Measurements from ENCODE around the gene PGF. TPM values are rescaled to one million over a fixed set of nuclear protein-coding genes. Genes with fewer than 3 reads are reported as not detected.

Gene PGF
- polyA plus RNA-seq, 2 donors = 2.4 to 2.5 TPM

GRCh38 chr14:74915426-74915825 is 40.0 kb downstream of the PGF start:
- no peak overlapping the region for H3K27ac ChIP-seq (ENCODE audit: low read depth in 2 of 2, low read length in 1 of 2)
- H3K36me3 ChIP-seq (ENCODE audit: control insufficient read depth in 2 of 2, insufficient read depth in 2 of 2, low read length in 1 of 2) = peaks cover 0 to 1% of the 10 kb centered on the region in 2 donors
- H3K4me3 ChIP-seq (ENCODE audit: low read depth in 1 of 2, low read length in 2 of 2) = no peak overlapping the region
- H3K27me3 ChIP-seq (ENCODE audit: control insufficient read depth in 1 of 2, insufficient read depth in 2 of 2, low read length in 2 of 2) = no peaks in the 10 kb centered on the region
- peaks cover 10 to 44% of the 10 kb centered on the region in 2 donors for H3K4me1 ChIP-seq (ENCODE audit: control insufficient read depth in 2 of 2, insufficient read depth in 2 of 2, low read length in 1 of 2)
- 73 to 83% methylated on average over 4 of the region's 4 CpGs for WGBS, 2 donors
- H3K9me3 ChIP-seq (ENCODE audit: control insufficient read depth in 2 of 2, insufficient read depth in 1 of 2, low read depth in 1 of 2, low read length in 1 of 2) = no peaks in the 10 kb centered on the region

GRCh38 chr14:74913986-74914573 is 41.3 kb downstream of the PGF start:
- 28 to 45% methylated on average over 6 of the region's 6 CpGs for WGBS, 2 donors
- no peak overlapping the region for H3K4me3 ChIP-seq (ENCODE audit: low read depth in 1 of 2, low read length in 2 of 2)
- peaks cover 0 to 1% of the 10 kb centered on the region in 2 donors for H3K36me3 ChIP-seq (ENCODE audit: control insufficient read depth in 2 of 2, insufficient read depth in 2 of 2, low read length in 1 of 2)
- H3K27me3 ChIP-seq (ENCODE audit: control insufficient read depth in 1 of 2, insufficient read depth in 2 of 2, low read length in 2 of 2) = no peaks in the 10 kb centered on the region
- H3K9me3 ChIP-seq (ENCODE audit: control insufficient read depth in 2 of 2, insufficient read depth in 1 of 2, low read depth in 1 of 2, low read length in 1 of 2) = no peaks in the 10 kb centered on the region
- H3K4me1 ChIP-seq (ENCODE audit: control insufficient read depth in 2 of 2, insufficient read depth in 2 of 2, low read length in 1 of 2) = peaks cover 10 to 35% of the 10 kb centered on the region in 2 donors
- peak overlapping the region; percentile 26 to 46 for H3K27ac ChIP-seq (ENCODE audit: low read depth in 2 of 2, low read length in 1 of 2)

- no peak overlapping the region for H3K4me3 ChIP-seq (ENCODE audit: low read depth in 1 of 2, low read length in 2 of 2)
- H3K27ac ChIP-seq (ENCODE audit: low read depth in 2 of 2, low read length in 1 of 2) = no peak overlapping the region
- peaks cover 10 to 33% of the 10 kb centered on the region in 2 donors for H3K4me1 ChIP-seq (ENCODE audit: control insufficient read depth in 2 of 2, insufficient read depth in 2 of 2, low read length in 1 of 2)
- 65 to 70% methylated on average over 5 of the region's 5 CpGs for WGBS, 2 donors
- no peaks in the 10 kb centered on the region for H3K27me3 ChIP-seq (ENCODE audit: control insufficient read depth in 1 of 2, insufficient read depth in 2 of 2, low read length in 2 of 2)
- H3K9me3 ChIP-seq (ENCODE audit: control insufficient read depth in 2 of 2, insufficient read depth in 1 of 2, low read depth in 1 of 2, low read length in 1 of 2) = no peaks in the 10 kb centered on the region
- H3K36me3 ChIP-seq (ENCODE audit: control insufficient read depth in 2 of 2, insufficient read depth in 2 of 2, low read length in 1 of 2) = peaks cover 0 to 1% of the 10 kb centered on the region in 2 donors
Observed at GRCh38 chr14:74913393-74913910, 41.9 kb downstream of the PGF start.

- Histone ChIP-seq H3K27ac (ENCODE audit: low read depth in 2 of 2, low read length in 1 of 2) (no peak overlapping the region), H3K9me3 (ENCODE audit: control insufficient read depth in 2 of 2, insufficient read depth in 1 of 2, low read depth in 1 of 2, low read length in 1 of 2) (no peaks in the 10 kb centered on the region), H3K27me3 (ENCODE audit: control insufficient read depth in 1 of 2, insufficient read depth in 2 of 2, low read length in 2 of 2) (no peaks in the 10 kb centered on the region), H3K36me3 (ENCODE audit: control insufficient read depth in 2 of 2, insufficient read depth in 2 of 2, low read length in 1 of 2) (peaks cover 0 to 1% of the 10 kb centered on the region in 2 donors), H3K4me1 (ENCODE audit: control insufficient read depth in 2 of 2, insufficient read depth in 2 of 2, low read length in 1 of 2) (peaks cover 10 to 28% of the 10 kb centered on the region in 2 donors), H3K4me3 (ENCODE audit: low read depth in 1 of 2, low read length in 2 of 2) (no peak overlapping the region)
- WGBS, 2 donors = 72 to 84% methylated on average over 10 of the region's 10 CpGs
Observed at GRCh38 chr14:74912801-74913200, 42.6 kb downstream of the PGF start.

GRCh38 chr14:74912111-74912510 is 43.3 kb downstream of the PGF start:
- 83 to 89% methylated on average over 6 of the region's 6 CpGs for WGBS, 2 donors
- H3K27me3 ChIP-seq (ENCODE audit: control insufficient read depth in 1 of 2, insufficient read depth in 2 of 2, low read length in 2 of 2) = no peaks in the 10 kb centered on the region
- peaks cover 8 to 26% of the 10 kb centered on the region in 2 donors for H3K4me1 ChIP-seq (ENCODE audit: control insufficient read depth in 2 of 2, insufficient read depth in 2 of 2, low read length in 1 of 2)
- H3K9me3 ChIP-seq (ENCODE audit: control insufficient read depth in 2 of 2, insufficient read depth in 1 of 2, low read depth in 1 of 2, low read length in 1 of 2) = no peaks in the 10 kb centered on the region
- no peaks in the 10 kb centered on the region for H3K36me3 ChIP-seq (ENCODE audit: control insufficient read depth in 2 of 2, insufficient read depth in 2 of 2, low read length in 1 of 2)
- no peak overlapping the region for H3K27ac ChIP-seq (ENCODE audit: low read depth in 2 of 2, low read length in 1 of 2)
- no peak overlapping the region for H3K4me3 ChIP-seq (ENCODE audit: low read depth in 1 of 2, low read length in 2 of 2)

- no peaks in the 10 kb centered on the region for H3K9me3 ChIP-seq (ENCODE audit: control insufficient read depth in 2 of 2, insufficient read depth in 1 of 2, low read depth in 1 of 2, low read length in 1 of 2)
- H3K27me3 ChIP-seq (ENCODE audit: control insufficient read depth in 1 of 2, insufficient read depth in 2 of 2, low read length in 2 of 2) = no peaks in the 10 kb centered on the region
- H3K4me3 ChIP-seq (ENCODE audit: low read depth in 1 of 2, low read length in 2 of 2) = no peak overlapping the region
- no peaks in the 10 kb centered on the region for H3K36me3 ChIP-seq (ENCODE audit: control insufficient read depth in 2 of 2, insufficient read depth in 2 of 2, low read length in 1 of 2)
- peak overlapping the region in 1 of 2 donors; percentile 24 for H3K27ac ChIP-seq (ENCODE audit: low read depth in 2 of 2, low read length in 1 of 2)
- WGBS, 2 donors = 56 to 61% methylated on average over 5 of the region's 5 CpGs
- H3K4me1 ChIP-seq (ENCODE audit: control insufficient read depth in 2 of 2, insufficient read depth in 2 of 2, low read length in 1 of 2) = peaks cover 10 to 25% of the 10 kb centered on the region in 2 donors
Observed at GRCh38 chr14:74911704-74912103, 43.7 kb downstream of the PGF start.

GRCh38 chr14:74911221-74911620 is 44.2 kb downstream of the PGF start:
- H3K4me3 ChIP-seq (ENCODE audit: low read depth in 1 of 2, low read length in 2 of 2) = no peak overlapping the region
- H3K4me1 ChIP-seq (ENCODE audit: control insufficient read depth in 2 of 2, insufficient read depth in 2 of 2, low read length in 1 of 2) = peaks cover 10 to 25% of the 10 kb centered on the region in 2 donors
- no peaks in the 10 kb centered on the region for H3K36me3 ChIP-seq (ENCODE audit: control insufficient read depth in 2 of 2, insufficient read depth in 2 of 2, low read length in 1 of 2)
- peak overlapping the region in 1 of 2 donors; percentile 24 for H3K27ac ChIP-seq (ENCODE audit: low read depth in 2 of 2, low read length in 1 of 2)
- no peaks in the 10 kb centered on the region for H3K9me3 ChIP-seq (ENCODE audit: control insufficient read depth in 2 of 2, insufficient read depth in 1 of 2, low read depth in 1 of 2, low read length in 1 of 2)
- 87 to 92% methylated on average over 6 of the region's 6 CpGs for WGBS, 2 donors
- H3K27me3 ChIP-seq (ENCODE audit: control insufficient read depth in 1 of 2, insufficient read depth in 2 of 2, low read length in 2 of 2) = no peaks in the 10 kb centered on the region

GRCh38 chr14:74910556-74910955 is 44.8 kb downstream of the PGF start:
- Histone ChIP-seq H3K4me3 (ENCODE audit: low read depth in 1 of 2, low read length in 2 of 2) (no peak overlapping the region), H3K9me3 (ENCODE audit: control insufficient read depth in 2 of 2, insufficient read depth in 1 of 2, low read depth in 1 of 2, low read length in 1 of 2) (no peaks in the 10 kb centered on the region), H3K27me3 (ENCODE audit: control insufficient read depth in 1 of 2, insufficient read depth in 2 of 2, low read length in 2 of 2) (no peaks in the 10 kb centered on the region), H3K36me3 (ENCODE audit: control insufficient read depth in 2 of 2, insufficient read depth in 2 of 2, low read length in 1 of 2) (peaks cover 0 to under 1% of the 10 kb centered on the region in 2 donors), H3K27ac (ENCODE audit: low read depth in 2 of 2, low read length in 1 of 2) (peak overlapping the region in 1 of 2 donors; percentile 42), H3K4me1 (ENCODE audit: control insufficient read depth in 2 of 2, insufficient read depth in 2 of 2, low read length in 1 of 2) (peaks cover 10 to 25% of the 10 kb centered on the region in 2 donors)
- 62 to 68% methylated on average over 9 to 10 of the region's 10 CpGs for WGBS, 2 donors

- H3K27me3 ChIP-seq (ENCODE audit: control insufficient read depth in 1 of 2, insufficient read depth in 2 of 2, low read length in 2 of 2) = no peaks in the 10 kb centered on the region
- H3K4me3 ChIP-seq (ENCODE audit: low read depth in 1 of 2, low read length in 2 of 2) = no peak overlapping the region
- peaks cover 10 to 25% of the 10 kb centered on the region in 2 donors for H3K4me1 ChIP-seq (ENCODE audit: control insufficient read depth in 2 of 2, insufficient read depth in 2 of 2, low read length in 1 of 2)
- peaks cover 0 to 4% of the 10 kb centered on the region in 2 donors for H3K36me3 ChIP-seq (ENCODE audit: control insufficient read depth in 2 of 2, insufficient read depth in 2 of 2, low read length in 1 of 2)
- no peak overlapping the region for H3K27ac ChIP-seq (ENCODE audit: low read depth in 2 of 2, low read length in 1 of 2)
- H3K9me3 ChIP-seq (ENCODE audit: control insufficient read depth in 2 of 2, insufficient read depth in 1 of 2, low read depth in 1 of 2, low read length in 1 of 2) = no peaks in the 10 kb centered on the region
- WGBS, 2 donors = 89 to 90% methylated on average over 10 of the region's 10 CpGs
Observed at GRCh38 chr14:74909911-74910310, 45.5 kb downstream of the PGF start.

- Histone ChIP-seq H3K9me3 (ENCODE audit: control insufficient read depth in 2 of 2, insufficient read depth in 1 of 2, low read depth in 1 of 2, low read length in 1 of 2) (no peaks in the 10 kb centered on the region), H3K4me1 (ENCODE audit: control insufficient read depth in 2 of 2, insufficient read depth in 2 of 2, low read length in 1 of 2) (peaks cover 10 to 25% of the 10 kb centered on the region in 2 donors), H3K4me3 (ENCODE audit: low read depth in 1 of 2, low read length in 2 of 2) (no peak overlapping the region), H3K36me3 (ENCODE audit: control insufficient read depth in 2 of 2, insufficient read depth in 2 of 2, low read length in 1 of 2) (peaks cover 0 to 4% of the 10 kb centered on the region in 2 donors), H3K27me3 (ENCODE audit: control insufficient read depth in 1 of 2, insufficient read depth in 2 of 2, low read length in 2 of 2) (no peaks in the 10 kb centered on the region), H3K27ac (ENCODE audit: low read depth in 2 of 2, low read length in 1 of 2) (no peak overlapping the region)
- 91 to 94% methylated on average over 14 of the region's 14 CpGs for WGBS, 2 donors
Observed at GRCh38 chr14:74909501-74909900, 45.9 kb downstream of the PGF start.
